Gastroesophageal sphincter (tissue), 4 donors: ENCODE results near the gene EXO1. TPM values are rescaled to one million over a fixed set of nuclear protein-coding genes. Genes with fewer than 3 reads are reported as not detected.
A peak's percentile ranks its signal among the peaks of the same experiment; 100 is the strongest.

Experiments
- ATAC-seq: fragments of 150-250 bp; one replicate; pipeline ENCODE4 v1.9.1; 2016; ENCODE audit warnings: mild to moderate bottlenecking, moderate library complexity
- H3K27ac ChIP-seq, 4 donors: fragments of 200-600 bp; sonication (generic) in 3 of 4; 1 replicate in 3 of 4; 2 replicates in 1 of 4; pipeline ENCODE4 v1.5.1; 2016 to 2019
- H3K27me3 ChIP-seq: fragments of 200-600 bp; sonication (generic); one replicate; pipeline ENCODE4 v1.5.1; 2019
- H3K36me3 ChIP-seq, 2 donors: fragments of 200-600 bp; sonication (generic); one replicate each; pipeline ENCODE4 v1.5.1; 2019; ENCODE audit warnings: control low read depth in 1 of 2
- H3K4me1 ChIP-seq, 3 donors: fragments of 200-600 bp; sonication (generic); 1 replicate in 2 of 3; 2 replicates in 1 of 3; pipeline ENCODE4 v1.5.1; 2016 to 2019; ENCODE audit warnings: control low read depth in 2 of 3
- H3K4me3 ChIP-seq, 2 donors: fragments of 200-600 bp; sonication (generic); one replicate each; pipeline ENCODE4 v1.5.1; 2019; ENCODE audit warnings: mild to moderate bottlenecking in 1 of 2, moderate library complexity in 1 of 2
- H3K9me3 ChIP-seq, 3 donors: fragments of 200-600 bp; sonication (generic); one replicate each; pipeline ENCODE4 v1.5.1; 2017 to 2019; ENCODE audit warnings: control low read depth in 2 of 3
- EP300 ChIP-seq: sonication (generic); formaldehyde crosslinking; IDR thresholded peaks from one replicate; pipeline ENCODE4 v1.6.1; 2017; ENCODE audit warnings: antibody characterized with exemption, mild to moderate bottlenecking
- POLR2A ChIP-seq, 2 donors: fragments of 450-650 bp; IDR thresholded peaks; one replicate each; pipeline ENCODE4 v1.6.1; 2017; ENCODE audit warnings: antibody characterized with exemption in 2 of 2, mild to moderate bottlenecking in 2 of 2, moderate library complexity in 1 of 2
- POLR2AphosphoS5 ChIP-seq: sonication (generic); formaldehyde crosslinking; IDR thresholded peaks from one replicate; pipeline ENCODE4 v1.6.1; 2017; ENCODE audit warnings: antibody characterized with exemption
- WGBS, 2 donors: methylation state at CpG; one replicate each; pipeline ENCODE4 v1.1.5; 2018; ENCODE audit warnings: low coverage in 1 of 2; 5-methylcytosine and 5-hydroxymethylcytosine counted together
- total RNA-seq, 4 donors: library from RNA; depleted of rRNA; stranded (reverse); fragments of >200 nt; gene quantifications; one replicate each; pipeline ENCODE4 v1.1.0, GENCODE V29; 2016
- TF ChIP-seq, protein P1 (sequence below), 4 experiments: fragments of 200-600 bp in 2 of 4; fragments of 450-650 bp in 2 of 4; sonication (generic) in 1 of 4; IDR thresholded peaks; one replicate each; pipeline ENCODE4 v1.5.1; 2017 to 2019; ENCODE audit warnings: antibody characterized with exemption in 4 of 4, mild to moderate bottlenecking in 2 of 4, moderate library complexity in 2 of 4

EXO1 gene
- total RNA-seq, 4 donors from 2014 or later = 0.30 TPM; not detected in 3

GRCh38 chr1:241829468-241829867, 18.5 kb upstream of the EXO1 start:
- TF ChIP-seq, protein P1, sequence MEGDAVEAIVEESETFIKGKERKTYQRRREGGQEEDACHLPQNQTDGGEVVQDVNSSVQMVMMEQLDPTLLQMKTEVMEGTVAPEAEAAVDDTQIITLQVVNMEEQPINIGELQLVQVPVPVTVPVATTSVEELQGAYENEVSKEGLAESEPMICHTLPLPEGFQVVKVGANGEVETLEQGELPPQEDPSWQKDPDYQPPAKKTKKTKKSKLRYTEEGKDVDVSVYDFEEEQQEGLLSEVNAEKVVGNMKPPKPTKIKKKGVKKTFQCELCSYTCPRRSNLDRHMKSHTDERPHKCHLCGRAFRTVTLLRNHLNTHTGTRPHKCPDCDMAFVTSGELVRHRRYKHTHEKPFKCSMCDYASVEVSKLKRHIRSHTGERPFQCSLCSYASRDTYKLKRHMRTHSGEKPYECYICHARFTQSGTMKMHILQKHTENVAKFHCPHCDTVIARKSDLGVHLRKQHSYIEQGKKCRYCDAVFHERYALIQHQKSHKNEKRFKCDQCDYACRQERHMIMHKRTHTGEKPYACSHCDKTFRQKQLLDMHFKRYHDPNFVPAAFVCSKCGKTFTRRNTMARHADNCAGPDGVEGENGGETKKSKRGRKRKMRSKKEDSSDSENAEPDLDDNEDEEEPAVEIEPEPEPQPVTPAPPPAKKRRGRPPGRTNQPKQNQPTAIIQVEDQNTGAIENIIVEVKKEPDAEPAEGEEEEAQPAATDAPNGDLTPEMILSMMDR (IDR thresholded peaks at IDR 0.05) = no peak
- no peak for TF ChIP-seq EP300
- TF ChIP-seq POLR2A (IDR thresholded peaks at IDR 0.05) = no peak
- TF ChIP-seq POLR2AphosphoS5 = no peak
- Histone ChIP-seq H3K4me3 (no peak overlapping the region), H3K4me1 (no peaks in the 10 kb centered on the region), H3K36me3 (no peaks in the 10 kb centered on the region), H3K9me3 (no peaks in the 10 kb centered on the region), H3K27me3 (peaks cover 5% of the 10 kb centered on the region), H3K27ac (no peak overlapping the region)
- no peak for ATAC-seq

GRCh38 chr1:241834733-241835377, 13.1 kb upstream of the EXO1 start:
- Histone ChIP-seq H3K27ac (no peak overlapping the region), H3K4me3 (no peak overlapping the region), H3K9me3 (no peaks in the 10 kb centered on the region), H3K4me1 (no peaks in the 10 kb centered on the region), H3K27me3 (peaks cover 11% of the 10 kb centered on the region), H3K36me3 (no peaks in the 10 kb centered on the region)
- WGBS, 2 donors = 0 to 5% methylated on average over 1 of the region's 1 CpG
- ATAC-seq = no peak
- TF ChIP-seq, protein P1 (IDR thresholded peaks at IDR 0.05) = peak in 3 of 4 experiments; percentile 13 to 36 (median 18)
- no peak for TF ChIP-seq POLR2A (IDR thresholded peaks at IDR 0.05)

DNA sequence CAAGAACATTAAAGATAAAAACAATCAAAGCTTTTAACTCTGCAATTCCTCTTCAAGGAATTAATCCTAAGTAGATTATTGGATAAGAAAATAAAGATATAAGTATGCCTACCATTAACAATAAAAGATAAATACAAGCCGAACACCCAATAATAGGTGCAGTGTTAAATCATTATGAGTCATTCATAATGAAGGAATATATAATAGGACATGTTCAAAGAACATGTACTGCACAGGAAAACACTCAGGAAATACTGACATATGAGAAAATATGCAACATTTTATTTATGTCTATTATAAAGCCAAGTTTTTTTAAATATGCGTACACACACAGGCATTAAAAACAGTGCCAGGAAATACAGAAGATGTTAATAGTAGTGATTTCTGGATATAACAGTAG, 11.1 kb upstream of the EXO1 start:
- WGBS, 2 donors = 74 to 86% methylated on average over 2 of the region's 2 CpGs
- Histone ChIP-seq H3K4me3 (no peak overlapping the region), H3K36me3 (no peaks in the 10 kb centered on the region), H3K4me1 (no peaks in the 10 kb centered on the region), H3K27me3 (peaks cover 11% of the 10 kb centered on the region), H3K9me3 (no peaks in the 10 kb centered on the region), H3K27ac (no peak overlapping the region)
- ATAC-seq = no peak
- TF ChIP-seq POLR2A (IDR thresholded peaks at IDR 0.05) (no peak), POLR2AphosphoS5 (no peak), EP300 (no peak)
- TF ChIP-seq, protein P1 (IDR thresholded peaks at IDR 0.05) = no peak

- H3K9me3 ChIP-seq = no peaks in the 10 kb centered on the region
- no peak overlapping the region for H3K4me3 ChIP-seq
- TF ChIP-seq POLR2A (IDR thresholded peaks at IDR 0.05) = no peak
- TF ChIP-seq EP300 = no peak
- TF ChIP-seq POLR2AphosphoS5 = no peak
- TF ChIP-seq, protein P1 (IDR thresholded peaks at IDR 0.05) = no peak
- no peaks in the 10 kb centered on the region for H3K4me1 ChIP-seq
- peaks cover 11% of the 10 kb centered on the region for H3K27me3 ChIP-seq
- H3K36me3 ChIP-seq = no peaks in the 10 kb centered on the region
- no peak overlapping the region for H3K27ac ChIP-seq
- no peak for ATAC-seq
- WGBS, 2 donors = 71 to 78% methylated on average over 5 of the region's 5 CpGs
These were observed 10.6 kb upstream of the EXO1 start for GRCh38 chr1:241837416-241837815.

DNA sequence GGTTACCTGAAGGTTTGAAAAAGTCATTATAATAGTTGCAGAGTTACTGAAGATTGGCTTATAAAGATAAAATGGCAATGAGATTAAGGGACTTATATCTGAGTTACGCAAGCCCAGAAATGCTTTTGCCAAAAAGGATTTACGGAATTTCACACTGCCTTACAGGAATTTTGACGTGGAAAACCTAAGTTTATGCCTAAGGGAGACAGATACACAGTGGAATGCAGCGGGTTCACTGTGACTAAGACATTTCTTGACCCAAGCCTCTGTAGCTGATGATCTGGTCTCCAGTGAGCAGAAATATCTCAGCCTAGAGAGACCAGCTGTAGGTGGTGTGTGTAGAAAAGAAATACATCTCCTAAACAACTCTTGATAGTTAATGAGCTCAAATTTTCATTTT, 10.1 kb upstream of the EXO1 start:
- Histone ChIP-seq H3K4me1 (no peaks in the 10 kb centered on the region), H3K36me3 (no peaks in the 10 kb centered on the region), H3K27me3 (peaks cover 11% of the 10 kb centered on the region), H3K9me3 (no peaks in the 10 kb centered on the region), H3K4me3 (no peak overlapping the region), H3K27ac (no peak overlapping the region)
- no peak for ATAC-seq
- WGBS, 2 donors = 73 to 80% methylated on average over 3 to 4 of the region's 4 CpGs
- TF ChIP-seq POLR2A (IDR thresholded peaks at IDR 0.05) (no peak), EP300 (no peak), POLR2AphosphoS5 (no peak)
- TF ChIP-seq, protein P1 (IDR thresholded peaks at IDR 0.05) = no peak
